GM19455 (cell line): ENCODE data around the gene CDK2AP2.
"Not testable (repeated sequence)": the region's sequence is repeated elsewhere in the genome, so short reads cannot be mapped to it uniquely, and the experiment has no call there.

Experiments used
- ATAC-seq: cut with Tn5 transposase; IDR thresholded peaks from one replicate; pipeline ENCODE4 v1.9.1; 2021; ENCODE audit not compliant: unreplicated experiment

CDK2AP2 gene

GRCh38 chr11:67507864-67508485, at the start of gene CDK2AP2:
TSS of gene CDK2AP2 (minus strand) at chr11:67508162. CDS start at chr11:67508082, 80 bp downstream.
- peak; percentile 76 for ATAC-seq

GRCh38 chr11:67556244-67556643, 48.3 kb upstream of the CDK2AP2 start:
- ATAC-seq = no peak

- not testable (repeated sequence) for ATAC-seq
Measured at GRCh38 chr11:67551697-67552096, 43.7 kb upstream of the CDK2AP2 start.

- no peak for ATAC-seq
Measured at GRCh38 chr11:67551127-67551526, 43.2 kb upstream of the CDK2AP2 start.

- ATAC-seq = no peak
Measured at GRCh38 chr11:67548555-67549110, 40.7 kb upstream of the CDK2AP2 start.

- ATAC-seq = not testable (repeated sequence)
Measured at GRCh38 chr11:67548112-67548511, 40.1 kb upstream of the CDK2AP2 start.

GRCh38 chr11:67545280-67545679, 37.3 kb upstream of the CDK2AP2 start:
- ATAC-seq = no peak

GRCh38 chr11:67544616-67545242, 36.8 kb upstream of the CDK2AP2 start:
- no peak for ATAC-seq

- no peak for ATAC-seq
Measured at GRCh38 chr11:67543585-67543984, 35.6 kb upstream of the CDK2AP2 start.

- no peak for ATAC-seq
Measured at GRCh38 chr11:67542971-67543370, 35.0 kb upstream of the CDK2AP2 start.

- no peak for ATAC-seq
Measured at GRCh38 chr11:67542169-67542568, 34.2 kb upstream of the CDK2AP2 start.

GRCh38 chr11:67541198-67541597, 33.2 kb upstream of the CDK2AP2 start:
- ATAC-seq = no peak

- ATAC-seq = no peak
Measured at GRCh38 chr11:67539550-67539949, 31.6 kb upstream of the CDK2AP2 start.

- ATAC-seq = no peak
Measured at GRCh38 chr11:67538823-67539505, 31.0 kb upstream of the CDK2AP2 start.

- no peak for ATAC-seq
Measured at GRCh38 chr11:67538306-67538705, 30.3 kb upstream of the CDK2AP2 start.

- ATAC-seq = no peak
Measured at GRCh38 chr11:67535561-67535960, 27.6 kb upstream of the CDK2AP2 start.

- no peak for ATAC-seq
Measured at GRCh38 chr11:67534070-67534679, 26.2 kb upstream of the CDK2AP2 start.

- ATAC-seq = no peak
Measured at GRCh38 chr11:67532889-67533288, 24.9 kb upstream of the CDK2AP2 start.

- no peak for ATAC-seq
Measured at GRCh38 chr11:67530282-67530592, 22.3 kb upstream of the CDK2AP2 start.

GRCh38 chr11:67528376-67528775, 20.4 kb upstream of the CDK2AP2 start:
- ATAC-seq = no peak

GRCh38 chr11:67525275-67525976, 17.5 kb upstream of the CDK2AP2 start:
- ATAC-seq = no peak
